NB4 (cell line): ENCODE results near the gene FBXO45.
"Not testable (repeated sequence)": the region's sequence is repeated elsewhere in the genome, so short reads cannot be mapped to it uniquely, and the experiment has no call there.

Source experiments
- DNase-seq: peaks from one replicate; pipeline ENCODE4 v3.0.0; 2010; ENCODE audit warnings: low read depth
- H3K4me3 ChIP-seq: one replicate; pipeline ENCODE4 v1.5.1; 2011; ENCODE audit warnings: mild to moderate bottlenecking, low read depth, low read length, moderate library complexity
- CTCF ChIP-seq: IDR thresholded peaks from one replicate; pipeline ENCODE4 v1.5.1; 2012; ENCODE audit warnings: low read depth, low read length
- MAX ChIP-seq: IDR thresholded peaks from 2 replicates; pipeline ENCODE4 v1.6.1; 2011; ENCODE audit warnings: low read depth, low read length
- MYC ChIP-seq: IDR thresholded peaks from 2 replicates; pipeline ENCODE4 v1.6.1; 2011; ENCODE audit warnings: low read depth, low read length
- POLR2A ChIP-seq: IDR thresholded peaks from 2 replicates; pipeline ENCODE4 v1.6.1; 2011; ENCODE audit warnings: mild to moderate bottlenecking; ENCODE audit not compliant: insufficient read length; ENCODE audit errors: extremely low read depth

Gene FBXO45

GRCh38 chr3:196609343-196609775, 40.9 kb downstream of the FBXO45 start:
- peak; percentile 97 for DNase-seq
- TF ChIP-seq CTCF (peak; percentile 65), POLR2A (peak; percentile 44), MYC (peak; percentile 87), MAX (peak; percentile 90)

GRCh38 chr3:196609805-196610515, 41.5 kb downstream of the FBXO45 start:
- DNase-seq: peak; percentile 53
- H3K4me3 ChIP-seq: peak overlapping the region; percentile 44
- TF ChIP-seq POLR2A: no peak
- no peak for TF ChIP-seq CTCF
- no peak for TF ChIP-seq MYC
- no peak for TF ChIP-seq MAX

More at GRCh38 chr3:196609343-196609775, 40.9 kb downstream of the FBXO45 start:
- peak overlapping the region; percentile 44 for H3K4me3 ChIP-seq

GRCh38 chr3:196611761-196612483, 43.5 kb downstream of the FBXO45 start:
- DNase-seq: peak; percentile 86
- peak overlapping the region; percentile 42 for H3K4me3 ChIP-seq
- TF ChIP-seq POLR2A: peak; percentile 46
- no peak for TF ChIP-seq CTCF
- no peak; the same call in 1 of the 2 replicates for TF ChIP-seq MYC

- H3K4me3 ChIP-seq, DNase-seq: not testable (repeated sequence)
Observed at GRCh38 chr3:196615234-196615633, 46.8 kb downstream of the FBXO45 start.

GRCh38 chr3:196617256-196617655, 48.8 kb downstream of the FBXO45 start:
- TF ChIP-seq MAX (no peak), POLR2A (no peak), MYC (no peak), CTCF (no peak)
- peak; percentile 77 for DNase-seq
- no peak overlapping the region for H3K4me3 ChIP-seq

- TF ChIP-seq POLR2A (no peak), MYC (no peak), MAX (no peak), CTCF (no peak)
- DNase-seq: peak; percentile 19
- H3K4me3 ChIP-seq: no peak overlapping the region
Observed at GRCh38 chr3:196619223-196619622, 50.8 kb downstream of the FBXO45 start.

GRCh38 chr3:196619627-196620026, 51.2 kb downstream of the FBXO45 start:
- peak overlapping the region; percentile 59 for H3K4me3 ChIP-seq
- not testable (repeated sequence) for DNase-seq
